NCI-H2196 treated with DMSO at 0.1 percent for 48 hours (cell line): ENCODE data around the gene C16orf74.

ENCODE experiments used
- DNase-seq: peaks from one replicate; lab custom pipeline; 2025; ENCODE audit not compliant: unreplicated experiment; lab: John Stamatoyannopoulos, UW

The C16orf74 gene

DNA sequence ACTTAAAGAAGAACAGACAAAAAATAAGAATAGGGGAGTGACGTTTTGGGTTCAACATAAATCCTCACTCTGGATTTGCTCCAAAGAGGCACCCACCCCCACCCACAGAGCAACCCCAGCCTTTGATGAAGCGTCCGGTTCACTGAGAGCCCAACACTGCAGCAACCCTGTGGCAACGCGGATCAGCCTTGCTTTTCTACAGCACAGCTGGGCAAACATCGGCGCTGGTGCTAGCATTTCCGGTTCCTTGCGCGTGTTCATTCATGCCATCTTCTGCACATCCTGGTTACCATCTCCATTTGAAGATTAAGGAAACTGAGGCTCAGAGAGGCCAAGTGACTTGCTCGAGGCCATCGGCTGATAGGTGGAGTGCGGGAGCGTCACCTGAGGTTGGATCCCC lies 53.5 kb downstream of the C16orf74 start:
- DNase-seq = no peak

DNA sequence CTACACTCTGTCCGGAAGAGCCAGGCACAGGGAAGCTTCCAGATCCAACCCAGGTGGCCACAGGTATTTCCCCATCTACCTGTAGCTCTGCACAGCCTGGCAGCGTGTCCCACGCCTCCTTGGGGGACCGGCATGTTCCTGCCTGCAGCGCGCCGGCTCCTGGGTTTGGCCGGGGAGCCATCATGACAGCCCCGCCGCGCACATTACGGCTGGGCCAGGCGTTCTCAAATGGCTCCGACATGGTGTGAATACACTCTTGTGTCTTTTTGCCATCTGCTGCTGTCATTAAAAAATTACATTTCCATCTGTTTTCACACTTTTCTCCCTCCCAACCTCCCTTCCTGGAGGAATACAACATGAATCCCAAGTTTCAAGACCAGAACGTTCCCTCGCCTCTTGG lies 54.1 kb downstream of the C16orf74 start:
- no peak for DNase-seq

DNA sequence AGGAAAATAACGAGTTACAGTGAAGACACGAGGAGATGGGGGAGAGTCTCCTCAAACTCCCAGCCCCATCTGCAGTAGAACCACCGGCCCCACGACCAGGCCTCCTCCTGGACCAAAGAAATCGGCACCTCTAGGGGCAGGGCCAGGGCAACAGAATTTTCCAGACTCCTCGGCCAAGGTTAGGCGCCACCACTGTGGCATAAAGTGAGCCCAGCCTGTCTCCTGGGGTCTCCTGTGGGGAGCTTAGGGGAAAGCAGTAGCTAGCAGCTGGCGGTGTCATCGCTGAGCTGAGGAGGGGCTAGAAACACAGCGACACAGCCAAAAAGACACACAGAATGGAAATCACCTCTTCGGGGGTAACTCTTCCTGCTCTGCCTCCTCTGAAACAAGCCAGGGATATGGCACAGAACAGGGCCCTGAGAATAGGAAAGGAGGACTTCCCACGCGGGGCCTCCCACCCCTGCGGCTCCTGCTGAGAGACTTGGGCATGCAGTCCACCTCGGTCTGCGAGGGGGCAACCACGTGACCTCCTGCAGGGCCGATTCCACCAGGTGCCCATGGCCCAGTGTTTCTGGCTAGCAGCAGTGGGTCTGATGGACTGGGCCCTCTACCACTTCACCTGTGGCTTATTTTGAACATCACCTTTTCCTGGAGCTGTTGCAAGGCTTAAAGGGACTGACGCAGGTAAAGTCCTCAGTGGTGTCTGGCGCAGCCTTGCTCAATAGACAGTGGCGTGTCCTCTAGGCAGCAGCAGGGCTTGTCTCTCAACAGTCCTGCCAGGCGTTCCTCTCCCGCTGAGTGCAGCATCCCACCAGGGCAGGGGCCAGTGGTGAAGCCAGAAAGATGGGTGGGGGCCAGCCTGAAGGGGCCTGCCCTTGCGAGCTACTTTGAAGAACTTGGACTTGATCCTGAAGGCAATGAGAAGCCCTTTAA lies 55.4 kb downstream of the C16orf74 start:
- no peak for DNase-seq

DNA sequence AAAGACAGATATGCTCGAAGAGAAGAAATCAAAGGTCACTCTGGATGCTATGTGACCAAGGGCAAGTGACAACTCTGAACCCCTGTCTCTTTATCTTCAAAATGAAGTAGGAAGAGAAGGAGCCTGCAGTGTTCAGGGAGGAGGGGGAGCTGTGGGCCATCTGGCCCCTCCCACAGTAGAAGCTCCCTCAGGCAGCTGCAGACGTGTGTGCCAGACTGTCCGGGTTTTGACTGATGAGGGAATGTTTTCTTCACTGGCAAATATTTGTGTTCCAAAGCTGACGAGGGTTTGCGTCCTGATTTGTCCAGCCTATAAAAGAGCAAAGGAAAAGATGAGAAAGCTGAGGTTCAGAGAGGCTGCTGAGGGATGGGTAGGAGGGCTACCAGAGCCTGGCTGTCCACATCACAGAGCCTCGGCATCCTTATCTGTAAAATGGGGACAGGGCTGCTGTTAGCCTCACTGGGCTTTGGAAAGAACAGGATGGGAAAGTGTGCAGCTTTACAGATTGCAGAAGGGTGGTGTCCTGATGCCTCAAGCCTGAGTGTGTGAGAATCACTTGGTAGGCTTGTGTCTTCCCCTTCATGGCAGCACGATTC lies 60.3 kb downstream of the C16orf74 start:
- peak; percentile 9 for DNase-seq

DNA sequence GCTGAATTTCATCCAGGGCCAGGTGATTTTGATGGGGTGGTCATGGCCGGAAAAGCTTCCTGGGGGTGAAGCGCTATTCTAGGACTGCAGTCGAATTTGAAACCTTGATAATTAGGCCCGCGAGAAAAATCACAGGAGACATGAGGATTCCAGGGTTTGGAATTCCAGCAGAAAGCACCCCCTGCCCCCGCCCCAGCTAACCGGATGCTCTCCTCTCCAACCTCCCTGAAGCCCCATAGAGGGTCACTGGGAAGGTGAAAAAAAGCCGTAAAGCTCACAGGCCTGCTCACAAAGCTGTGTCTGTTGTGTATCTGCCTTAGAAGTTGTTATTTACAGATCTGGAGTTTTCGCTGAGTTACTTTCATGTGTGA lies 61.0 kb downstream of the C16orf74 start:
- no peak for DNase-seq

DNA sequence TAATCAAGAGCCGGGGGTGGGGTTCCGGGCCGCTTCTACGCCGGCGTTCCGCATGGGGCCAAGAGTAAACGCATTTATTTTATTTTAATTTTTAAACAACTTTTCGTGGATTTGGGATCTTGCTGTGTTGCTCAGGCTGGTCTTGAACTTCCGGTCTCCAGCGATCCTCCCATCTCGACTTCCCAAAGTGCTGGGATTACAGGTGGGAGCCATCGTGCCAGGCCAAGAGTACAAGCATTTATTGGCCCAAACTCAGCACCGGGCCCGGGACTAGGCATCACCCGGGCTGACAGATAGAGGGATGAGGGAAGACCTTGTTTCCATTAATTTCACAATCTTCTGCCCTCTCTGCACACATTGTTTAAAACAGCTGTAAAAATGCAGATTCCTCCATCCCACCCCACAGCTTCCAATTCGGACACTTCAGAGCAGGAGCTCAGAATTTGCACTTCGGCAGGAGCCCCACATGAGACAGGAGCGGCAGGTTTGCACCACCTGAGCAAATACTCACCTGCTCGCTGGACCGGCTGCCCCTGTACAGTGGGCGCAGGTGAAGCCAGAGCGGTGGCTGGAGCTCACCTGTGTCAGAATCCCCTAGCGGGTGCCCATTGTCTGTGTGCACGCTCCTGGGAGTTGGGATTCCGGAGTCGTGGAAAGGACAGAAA lies 61.5 kb downstream of the C16orf74 start:
- no peak for DNase-seq

DNA sequence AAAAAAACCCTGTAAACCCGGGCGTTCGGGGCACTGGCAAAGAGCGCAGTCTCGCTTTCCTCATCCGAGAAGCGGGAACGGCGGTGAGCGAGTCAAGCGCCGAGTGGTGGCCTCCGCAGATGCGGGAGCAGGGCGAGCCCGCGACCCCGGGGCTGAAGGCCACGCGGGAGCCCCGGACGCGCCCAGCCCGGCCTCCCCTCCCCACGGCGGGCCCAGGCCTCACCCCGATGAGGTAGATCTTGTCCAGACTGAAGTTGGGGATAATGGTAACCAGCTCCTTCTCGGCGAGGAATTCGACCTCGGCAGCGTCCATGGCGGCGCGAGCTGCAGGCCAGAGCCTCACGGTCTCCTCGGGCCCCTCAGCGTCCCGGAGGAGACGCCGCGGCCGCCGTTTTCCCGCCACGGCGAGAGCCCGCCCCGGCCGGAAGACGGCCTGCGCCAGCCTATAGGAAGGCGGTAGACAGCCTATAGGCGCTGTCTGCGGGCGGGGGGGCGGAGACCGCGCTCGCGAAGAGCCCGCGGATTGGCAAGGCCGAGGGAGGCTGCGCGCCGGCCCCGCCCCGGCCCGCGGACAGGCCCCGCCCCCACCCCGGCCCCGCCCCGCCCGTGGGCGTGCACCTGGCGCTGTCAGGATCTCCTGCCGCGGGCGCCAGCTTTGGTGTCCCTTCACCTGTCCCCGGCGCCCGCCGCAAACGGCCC lies 62.2 kb downstream of the C16orf74 start, which contains the start of gene GINS2:
Gene GINS2 (minus strand): TSS at position 369 of the 699 bp plus-strand sequence. CDS start 56 bp downstream, at position 313.
- DNase-seq = peak; percentile 65

DNA sequence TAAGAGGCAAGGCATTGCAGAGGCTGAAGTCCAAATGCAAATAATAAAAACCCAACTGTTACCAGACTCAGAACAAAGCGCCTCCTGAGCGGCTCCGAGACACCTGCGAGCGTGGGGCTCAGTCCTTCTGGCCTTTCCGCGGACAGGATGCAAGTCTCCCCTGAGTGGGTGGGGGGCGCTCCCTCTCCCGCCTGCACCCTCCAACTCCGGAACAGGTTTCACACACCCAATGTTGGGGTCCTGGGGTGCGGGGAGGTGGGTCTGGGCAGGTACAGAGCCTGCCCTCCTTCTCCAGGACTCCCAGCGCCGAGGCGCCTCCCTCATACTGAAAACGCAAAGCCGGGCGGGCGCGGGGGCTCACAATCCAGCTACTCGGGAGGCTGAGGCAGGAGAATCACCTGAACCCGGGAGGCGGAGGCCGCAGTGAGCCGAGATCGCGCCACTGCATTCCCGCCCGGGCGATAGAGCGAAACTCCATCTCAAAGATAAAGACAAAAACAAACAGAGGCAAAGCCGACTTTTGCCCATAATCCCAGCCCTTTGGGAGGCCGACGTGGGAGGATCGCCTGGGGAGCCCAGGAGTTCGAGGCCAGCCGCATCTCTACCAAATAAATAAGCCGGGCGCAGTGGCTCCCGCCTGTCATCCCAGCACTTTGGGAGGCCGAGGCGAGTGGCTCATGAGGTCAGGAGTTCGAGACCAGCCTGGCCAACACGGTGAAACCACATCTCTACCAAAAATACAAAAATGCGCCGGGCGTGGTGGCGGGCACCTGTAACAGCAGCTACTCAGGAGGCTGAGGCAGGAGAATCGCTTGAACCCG lies 63.0 kb downstream of the C16orf74 start:
- DNase-seq = no peak

DNA sequence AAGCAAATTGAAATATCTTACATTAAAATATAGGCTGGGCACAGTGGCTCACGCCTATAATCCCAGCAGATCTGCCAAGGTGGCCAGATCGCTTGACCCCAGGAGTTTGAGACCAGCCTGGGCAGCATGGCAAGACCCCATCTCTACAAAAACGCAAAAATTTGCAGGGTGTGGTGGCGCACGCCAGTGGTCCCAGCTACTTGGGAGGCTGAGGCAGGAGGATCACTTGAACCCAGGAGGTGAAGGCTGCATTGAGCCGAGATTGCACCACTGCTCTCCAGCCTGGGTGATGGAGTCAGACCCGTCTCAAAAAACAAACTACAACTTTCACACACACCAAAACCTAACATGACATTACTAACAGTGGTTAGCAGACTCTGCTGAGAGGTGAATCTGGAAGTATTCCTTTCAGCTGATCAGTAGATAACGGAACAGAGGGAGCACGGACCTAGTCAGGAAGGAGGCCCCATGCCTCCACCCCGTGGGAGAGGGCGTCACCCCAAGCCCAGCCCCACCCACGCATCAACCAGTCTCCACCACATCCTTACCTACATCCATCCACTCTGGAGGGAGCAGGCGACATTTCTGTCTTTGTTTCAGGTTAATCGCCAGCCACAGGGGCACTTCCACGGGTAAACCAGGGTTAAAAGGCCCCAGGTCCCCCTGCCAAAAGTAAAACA lies 63.8 kb downstream of the C16orf74 start:
- DNase-seq = no peak

DNA sequence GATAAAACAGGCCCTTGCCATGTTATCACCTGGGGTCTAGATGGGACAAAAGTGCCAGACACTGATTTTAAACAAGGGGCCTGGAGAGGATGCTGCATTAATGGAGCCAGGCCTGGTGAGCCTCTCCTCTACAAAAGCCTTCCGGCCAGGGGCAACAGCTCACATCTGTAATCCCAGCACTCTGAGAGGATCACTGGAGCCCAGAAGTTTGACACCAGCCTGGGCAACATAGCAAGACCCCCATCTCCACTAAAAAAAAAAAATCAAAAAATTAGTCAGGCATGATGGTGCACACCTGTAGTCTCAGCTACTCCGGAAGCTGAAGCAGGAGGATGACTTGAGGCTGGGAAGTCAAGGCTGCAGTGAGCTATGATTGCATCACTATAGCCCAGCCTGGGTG lies 65.6 kb downstream of the C16orf74 start:
- DNase-seq = no peak

DNA sequence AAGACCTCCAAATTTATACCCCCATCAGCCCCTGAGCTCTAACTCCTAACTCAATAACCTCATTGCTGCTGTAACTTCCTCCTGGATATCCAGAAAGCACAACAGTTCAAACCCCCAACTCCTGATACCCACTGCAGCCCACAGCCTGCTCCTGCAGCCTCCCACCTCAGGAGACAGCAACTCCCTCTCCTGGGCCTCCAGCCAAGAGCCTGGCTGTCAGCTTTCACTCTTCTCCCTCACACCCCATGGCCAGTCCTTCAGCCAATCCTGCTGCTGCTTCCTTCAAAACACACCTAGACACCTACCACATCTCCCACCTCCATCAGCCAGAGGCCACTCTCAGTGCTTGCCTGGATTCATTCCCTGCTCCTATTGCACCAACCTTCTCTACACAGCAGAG lies 67.5 kb downstream of the C16orf74 start:
- no peak for DNase-seq

DNA sequence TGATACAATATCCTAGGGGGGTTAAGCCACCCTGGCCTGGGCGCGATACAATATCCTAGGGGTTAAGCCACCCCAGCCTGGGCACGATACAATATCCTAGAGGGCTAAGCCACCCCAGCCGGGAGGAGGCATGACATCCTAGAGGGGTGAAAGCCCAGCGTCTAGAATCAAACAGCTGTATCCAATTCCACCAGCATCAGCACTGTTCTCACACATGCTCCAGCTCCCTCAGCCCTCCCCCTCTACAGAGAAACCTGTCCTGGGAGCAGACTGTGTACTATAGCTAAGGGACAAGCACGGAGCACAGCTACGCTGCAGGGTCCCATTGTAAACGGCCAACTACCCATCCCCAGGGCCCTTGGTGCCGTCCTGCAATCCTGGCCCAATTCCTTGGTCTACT lies 68.4 kb downstream of the C16orf74 start:
- no peak for DNase-seq

DNA sequence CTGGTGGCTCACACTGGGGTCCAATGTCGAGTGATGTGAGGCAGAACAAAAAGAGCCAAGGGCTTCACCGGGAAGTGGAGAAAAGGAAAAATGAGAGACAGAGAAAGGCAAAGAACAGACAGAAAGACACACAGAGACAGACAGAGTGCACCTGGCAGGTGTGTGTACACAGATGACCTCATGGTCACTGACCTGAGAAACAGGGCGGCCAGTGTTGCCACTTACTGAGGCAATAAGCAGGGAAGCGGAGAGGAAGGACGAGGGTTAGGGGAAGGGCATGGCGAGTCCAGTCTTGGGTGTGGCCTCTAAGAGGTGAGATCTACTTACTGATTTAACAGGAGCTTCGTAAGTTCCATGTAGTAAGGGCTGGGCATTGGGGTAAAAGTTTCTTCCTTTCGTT lies 69.6 kb downstream of the C16orf74 start:
- peak; percentile 38 for DNase-seq

DNA sequence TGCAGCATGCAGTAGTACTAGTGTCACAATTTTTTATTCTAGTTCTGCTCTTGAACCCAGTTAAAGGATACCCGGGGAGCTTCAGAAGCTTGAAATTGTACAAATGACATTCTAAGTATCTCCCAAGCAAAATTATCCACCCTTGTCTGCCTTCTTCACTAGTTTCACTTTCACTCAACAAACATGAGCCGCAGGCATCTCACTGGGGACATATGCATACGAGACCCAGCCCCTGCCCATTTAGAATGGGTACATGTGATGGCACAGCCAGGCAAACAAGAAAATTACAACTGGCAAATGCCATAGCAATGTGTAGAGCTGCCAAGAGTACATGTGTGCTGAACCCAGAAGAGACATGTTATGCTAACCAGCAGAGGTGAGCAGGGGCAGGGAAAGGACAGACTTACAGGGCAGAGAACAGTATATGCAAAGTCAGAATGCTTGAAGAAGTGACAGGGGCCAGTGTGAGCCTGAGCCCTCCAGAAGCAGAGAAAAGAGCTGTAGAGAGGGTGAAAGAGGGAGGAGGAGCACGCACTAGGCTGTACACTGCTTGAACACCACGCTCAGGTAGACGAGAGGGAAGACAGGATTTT lies 70.4 kb downstream of the C16orf74 start:
- no peak for DNase-seq

DNA sequence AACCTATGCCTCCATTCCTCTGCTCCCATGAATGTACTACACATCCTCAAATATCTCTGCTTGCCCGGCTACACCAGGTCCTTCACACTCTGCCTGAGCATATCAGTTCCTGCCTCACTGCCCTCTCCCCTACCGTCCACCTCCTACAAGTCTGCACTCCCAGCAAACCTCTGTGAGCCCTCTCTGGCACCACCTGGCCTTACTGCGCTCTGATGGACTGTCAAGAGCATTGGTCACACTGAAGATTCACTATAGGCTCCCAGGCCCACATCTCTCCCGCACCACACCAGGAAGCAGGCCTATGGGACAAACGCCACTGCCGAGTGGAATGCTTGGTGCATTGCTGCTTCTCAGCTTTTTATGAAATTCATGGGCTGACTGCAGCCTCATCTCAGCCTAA lies 71.0 kb downstream of the C16orf74 start:
- no peak for DNase-seq

DNA sequence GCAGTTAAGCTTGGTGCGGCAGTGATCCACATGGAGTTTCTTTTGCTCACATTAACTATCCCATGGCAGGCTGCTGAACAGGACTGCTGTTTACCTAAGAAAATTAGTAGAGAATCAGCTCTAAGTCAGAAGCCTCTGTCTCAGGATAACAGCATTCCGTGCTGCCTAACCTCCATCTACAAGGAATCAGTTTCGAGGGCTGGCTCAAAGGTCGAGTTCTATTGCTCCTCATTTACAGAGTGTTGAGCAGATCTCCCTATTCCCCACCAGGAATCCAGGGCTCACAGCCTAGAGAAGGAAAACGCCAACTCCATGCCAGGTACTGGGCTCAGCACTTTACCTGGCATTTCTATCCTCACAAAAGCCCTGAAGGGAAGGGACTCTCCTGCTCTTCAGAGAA lies 72.1 kb downstream of the C16orf74 start:
- no peak for DNase-seq

DNA sequence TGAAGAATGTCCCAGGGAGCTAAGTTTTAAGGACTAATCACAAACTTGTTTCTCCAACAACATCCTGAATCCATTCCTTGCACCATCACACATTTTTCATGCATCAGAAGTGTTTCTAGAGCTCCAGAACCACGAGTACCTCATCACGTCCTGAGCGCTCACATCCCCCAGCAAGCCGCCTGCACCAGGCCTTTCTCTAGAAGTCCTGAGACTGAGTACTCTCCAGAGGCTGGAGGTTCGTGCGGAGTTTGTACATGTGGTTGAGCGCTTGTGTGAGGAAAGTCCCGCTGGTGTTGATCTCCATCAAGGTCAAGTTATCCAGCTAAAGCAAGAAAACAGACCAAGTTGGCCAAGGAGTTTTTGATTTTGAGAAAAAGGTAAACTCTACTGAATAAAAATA lies 72.9 kb downstream of the C16orf74 start:
- DNase-seq = no peak

DNA sequence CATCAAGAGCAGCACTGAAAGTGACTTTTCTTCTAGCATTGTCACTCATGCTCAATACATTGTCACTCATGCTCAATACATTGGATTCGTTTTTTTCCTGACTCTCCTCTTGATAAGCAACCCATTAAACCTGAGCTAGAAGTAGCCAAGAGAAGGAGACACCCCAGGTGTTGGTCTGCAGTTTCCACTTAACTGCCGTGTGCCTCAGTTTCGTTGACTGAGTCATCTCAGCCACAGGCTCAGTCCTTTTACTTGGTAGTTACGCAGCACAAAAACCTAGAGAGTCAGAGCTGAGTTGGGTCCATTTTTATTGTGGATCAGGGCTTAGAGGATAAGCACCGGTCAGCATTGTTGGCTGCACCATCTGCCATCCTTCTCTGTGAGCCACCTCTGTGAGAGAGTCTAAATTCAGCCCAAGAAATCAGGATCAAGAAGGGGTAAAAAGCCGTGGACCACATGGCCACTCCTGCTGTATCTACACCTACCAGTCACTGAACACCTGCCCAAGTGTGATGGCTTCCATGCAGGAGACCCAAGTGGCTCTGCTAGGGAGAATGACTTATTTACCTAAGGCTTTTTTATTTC lies 73.4 kb downstream of the C16orf74 start:
- no peak for DNase-seq

DNA sequence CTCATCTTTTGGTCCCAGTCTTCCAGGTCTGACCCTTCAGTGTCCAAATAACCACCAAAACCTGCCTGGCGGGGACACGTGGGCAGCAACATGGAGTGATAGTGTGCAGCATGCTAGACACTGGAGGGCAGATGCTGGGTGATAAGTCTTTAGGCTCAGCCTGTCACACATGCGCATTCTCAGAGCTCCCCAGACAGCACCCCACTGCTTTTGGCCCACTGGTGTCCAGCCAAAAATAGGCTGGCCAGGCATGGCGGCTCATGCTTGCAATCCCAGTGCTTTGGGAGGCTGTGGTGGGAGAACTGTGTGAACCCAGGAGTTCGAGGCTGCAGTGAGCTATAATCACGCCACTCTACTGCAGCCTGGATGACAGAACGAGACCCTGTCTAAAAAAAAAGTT lies 74.4 kb downstream of the C16orf74 start:
- no peak for DNase-seq
